Gastroesophageal sphincter (tissue), 3 donors: ENCODE measurements around the gene PTPRK.

ENCODE experiments used
- CTCF ChIP-seq, 4 experiments: fragments of 200-600 bp in 2 of 4; fragments of 450-650 bp in 2 of 4; sonication (generic) in 1 of 4; IDR thresholded peaks; one replicate each; pipeline ENCODE4 v1.5.1; 2017 to 2019; ENCODE audit warnings: antibody characterized with exemption in 4 of 4, mild to moderate bottlenecking in 2 of 4, moderate library complexity in 2 of 4
- EP300 ChIP-seq: sonication (generic); formaldehyde crosslinking; IDR thresholded peaks from one replicate; pipeline ENCODE4 v1.6.1; 2017; ENCODE audit warnings: antibody characterized with exemption, mild to moderate bottlenecking
- POLR2A ChIP-seq, 2 donors: fragments of 450-650 bp; IDR thresholded peaks; one replicate each; pipeline ENCODE4 v1.6.1; 2017; ENCODE audit warnings: antibody characterized with exemption in 2 of 2, mild to moderate bottlenecking in 2 of 2, moderate library complexity in 1 of 2
- POLR2AphosphoS5 ChIP-seq: sonication (generic); formaldehyde crosslinking; IDR thresholded peaks from one replicate; pipeline ENCODE4 v1.6.1; 2017; ENCODE audit warnings: antibody characterized with exemption

- TF ChIP-seq CTCF (IDR thresholded peaks at IDR 0.05) (no peak), POLR2AphosphoS5 (no peak), EP300 (no peak), POLR2A (IDR thresholded peaks at IDR 0.05) (no peak)
Observed at GRCh38 chr6:128271527-128271926, 248.9 kb downstream of the PTPRK start.
